ENCODE measurements around the gene RPL18A.

RPL18A gene

DNA sequence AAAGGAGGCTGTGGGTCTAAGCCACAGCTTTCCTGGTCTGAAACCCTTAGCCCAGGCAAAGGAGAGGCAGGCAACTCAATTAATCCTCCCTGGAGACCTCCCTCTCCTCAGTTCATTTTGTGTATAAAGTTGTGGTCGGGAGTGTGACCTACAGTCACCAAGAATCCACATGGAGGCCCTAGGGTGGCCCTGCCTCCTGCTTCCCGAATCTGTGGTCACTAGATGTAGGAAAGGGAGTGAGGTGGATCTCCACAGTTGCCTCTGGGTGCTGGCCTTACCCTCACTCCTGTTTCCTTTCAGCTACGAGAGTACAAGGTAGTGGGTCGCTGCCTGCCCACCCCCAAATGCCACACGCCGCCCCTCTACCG, 1.3 kb downstream of the RPL18A start:
- H2AFZ ChIP-seq (ENCODE audit: low read depth), result no peak overlapping the region
- TF ChIP-seq, protein P1, sequence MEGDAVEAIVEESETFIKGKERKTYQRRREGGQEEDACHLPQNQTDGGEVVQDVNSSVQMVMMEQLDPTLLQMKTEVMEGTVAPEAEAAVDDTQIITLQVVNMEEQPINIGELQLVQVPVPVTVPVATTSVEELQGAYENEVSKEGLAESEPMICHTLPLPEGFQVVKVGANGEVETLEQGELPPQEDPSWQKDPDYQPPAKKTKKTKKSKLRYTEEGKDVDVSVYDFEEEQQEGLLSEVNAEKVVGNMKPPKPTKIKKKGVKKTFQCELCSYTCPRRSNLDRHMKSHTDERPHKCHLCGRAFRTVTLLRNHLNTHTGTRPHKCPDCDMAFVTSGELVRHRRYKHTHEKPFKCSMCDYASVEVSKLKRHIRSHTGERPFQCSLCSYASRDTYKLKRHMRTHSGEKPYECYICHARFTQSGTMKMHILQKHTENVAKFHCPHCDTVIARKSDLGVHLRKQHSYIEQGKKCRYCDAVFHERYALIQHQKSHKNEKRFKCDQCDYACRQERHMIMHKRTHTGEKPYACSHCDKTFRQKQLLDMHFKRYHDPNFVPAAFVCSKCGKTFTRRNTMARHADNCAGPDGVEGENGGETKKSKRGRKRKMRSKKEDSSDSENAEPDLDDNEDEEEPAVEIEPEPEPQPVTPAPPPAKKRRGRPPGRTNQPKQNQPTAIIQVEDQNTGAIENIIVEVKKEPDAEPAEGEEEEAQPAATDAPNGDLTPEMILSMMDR (conservative IDR thresholded peaks at IDR 0.05; ENCODE audit: low read depth, low read length), result no peak
- peak overlapping the region; percentile 67 for H3K4me3 ChIP-seq (IDR thresholded peaks at IDR 0.05; ENCODE audit: insufficient read depth, low read depth, low read length)
- no peaks in the 10 kb centered on the region for H4K20me1 ChIP-seq (ENCODE audit: insufficient read depth)
- H3K27ac ChIP-seq, result peak overlapping the region; percentile 50; the same call in 1 of the 2 replicates
- H3K79me2 ChIP-seq (ENCODE audit: insufficient read depth, low read depth), result peaks cover 25% of the 10 kb centered on the region
- peak overlapping the region; percentile 94 for H3K9ac ChIP-seq
- H3K36me3 ChIP-seq (ENCODE audit: insufficient read depth), result peaks cover 11% of the 10 kb centered on the region; the same call in 1 of the 2 replicates
- no peaks in the 10 kb centered on the region; the same call in 1 of the 2 replicates for H3K27me3 ChIP-seq (ENCODE audit: insufficient read depth, low read depth)
- H3K4me1 ChIP-seq (ENCODE audit: low read depth, poor library complexity, severe bottlenecking), result peaks cover 21% of the 10 kb centered on the region
- H3K4me2 ChIP-seq, result peak overlapping the region; percentile 95

DNA sequence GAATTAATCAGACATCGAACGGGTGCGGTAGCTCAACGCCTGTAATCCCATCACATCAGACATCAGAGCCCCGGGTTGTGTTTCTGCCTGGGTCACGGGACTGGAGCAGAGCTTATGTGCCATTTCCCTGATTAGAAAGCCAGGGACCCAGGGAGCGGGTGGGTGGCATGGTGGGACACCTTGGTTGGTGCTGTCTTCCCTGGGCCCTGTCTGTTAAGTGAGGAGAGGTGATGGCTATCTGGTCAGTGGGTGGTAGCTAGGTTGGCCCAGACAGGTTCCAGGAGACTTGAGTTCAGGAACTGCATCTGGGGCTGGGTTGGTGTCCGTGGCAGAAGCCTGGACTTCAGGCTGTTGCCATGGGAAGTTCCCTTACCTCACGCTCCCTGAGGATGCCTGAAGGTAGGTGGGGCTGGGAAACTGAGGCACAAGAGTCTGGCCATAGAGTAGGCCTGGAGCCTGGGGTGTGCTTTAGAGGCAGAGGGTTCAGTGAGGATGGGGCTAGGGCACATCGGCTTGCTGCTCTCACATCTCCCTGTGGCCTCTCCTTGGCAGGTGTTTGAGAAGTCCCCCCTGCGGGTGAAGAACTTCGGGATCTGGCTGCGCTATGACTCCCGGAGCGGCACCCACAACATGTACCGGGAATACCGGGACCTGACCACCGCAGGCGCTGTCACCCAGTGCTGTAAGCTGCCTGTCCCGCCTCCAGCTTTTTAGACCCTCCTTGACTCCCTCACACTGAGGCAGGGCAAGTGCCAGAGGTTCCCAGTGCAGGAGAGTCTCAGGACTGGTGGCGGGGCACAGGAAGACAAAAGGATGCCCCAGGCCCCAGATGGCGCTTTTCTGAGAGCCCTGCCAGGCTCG, 2.1 kb downstream of the RPL18A start:
- H3K4me2 ChIP-seq, result peak overlapping the region; percentile 95
- H3K9ac ChIP-seq, result peak overlapping the region; percentile 94; the same call in 1 of the 2 replicates
- H3K4me1 ChIP-seq (ENCODE audit: low read depth, poor library complexity, severe bottlenecking), result peaks cover 21% of the 10 kb centered on the region
- peaks cover 25% of the 10 kb centered on the region for H3K79me2 ChIP-seq (ENCODE audit: insufficient read depth, low read depth)
- H3K4me3 ChIP-seq (IDR thresholded peaks at IDR 0.05; ENCODE audit: insufficient read depth, low read depth, low read length), result no peak overlapping the region
- no peak overlapping the region for H3K27ac ChIP-seq
- H3K27me3 ChIP-seq (ENCODE audit: insufficient read depth, low read depth), result no peaks in the 10 kb centered on the region
- H4K20me1 ChIP-seq (ENCODE audit: insufficient read depth), result no peaks in the 10 kb centered on the region
- peaks cover 11% of the 10 kb centered on the region; the same call in 1 of the 2 replicates for H3K36me3 ChIP-seq (ENCODE audit: insufficient read depth)
- H2AFZ ChIP-seq (ENCODE audit: low read depth), result no peak overlapping the region
- TF ChIP-seq, protein P1 (conservative IDR thresholded peaks at IDR 0.05; ENCODE audit: low read depth, low read length), result no peak

DNA sequence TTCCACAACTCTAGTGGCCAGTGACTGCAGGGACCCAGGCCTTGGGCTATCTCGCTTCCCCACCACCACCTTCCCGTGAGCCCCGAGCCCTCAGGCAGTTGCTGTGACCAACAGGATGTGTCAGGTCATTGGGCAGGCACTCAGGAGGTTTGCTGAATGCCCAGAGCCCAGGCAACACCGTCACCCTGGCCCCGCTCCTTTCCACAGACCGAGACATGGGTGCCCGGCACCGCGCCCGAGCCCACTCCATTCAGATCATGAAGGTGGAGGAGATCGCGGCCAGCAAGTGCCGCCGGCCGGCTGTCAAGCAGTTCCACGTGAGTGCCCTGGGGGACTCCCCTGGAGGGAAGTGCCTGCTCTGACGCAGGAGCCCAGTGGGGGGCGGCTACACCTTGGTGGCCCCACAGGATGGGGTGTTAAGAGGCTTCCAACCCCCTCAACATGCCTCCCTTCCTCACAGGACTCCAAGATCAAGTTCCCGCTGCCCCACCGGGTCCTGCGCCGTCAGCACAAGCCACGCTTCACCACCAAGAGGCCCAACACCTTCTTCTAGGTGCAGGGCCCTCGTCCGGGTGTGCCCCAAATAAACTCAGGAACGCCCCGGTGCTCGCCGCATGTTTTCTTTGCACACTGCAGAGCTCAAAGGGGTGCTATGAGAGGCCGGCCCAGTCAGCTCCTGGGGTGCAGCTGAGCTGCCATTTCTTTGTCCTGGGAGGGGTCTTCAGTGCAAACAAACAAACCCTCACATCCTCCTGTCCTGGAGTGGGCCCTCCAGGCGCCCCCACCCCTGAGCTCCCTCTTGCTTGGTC, 3.2 kb downstream of the RPL18A start:
- Histone ChIP-seq H3K4me2 (no peak overlapping the region), H4K20me1 (ENCODE audit: insufficient read depth) (no peaks in the 10 kb centered on the region), H2AFZ (ENCODE audit: low read depth) (no peak overlapping the region), H3K9ac (no peak overlapping the region), H3K36me3 (ENCODE audit: insufficient read depth) (peaks cover 11% of the 10 kb centered on the region; the same call in 1 of the 2 replicates), H3K4me3 (IDR thresholded peaks at IDR 0.05; ENCODE audit: insufficient read depth, low read depth, low read length) (no peak overlapping the region), H3K4me1 (ENCODE audit: low read depth, poor library complexity, severe bottlenecking) (peaks cover 21% of the 10 kb centered on the region), H3K79me2 (ENCODE audit: insufficient read depth, low read depth) (peaks cover 25% of the 10 kb centered on the region), H3K27me3 (ENCODE audit: insufficient read depth, low read depth) (no peaks in the 10 kb centered on the region; the same call in 1 of the 2 replicates), H3K27ac (no peak overlapping the region)
- TF ChIP-seq, protein P1 (conservative IDR thresholded peaks at IDR 0.05; ENCODE audit: low read depth, low read length), result no peak

DNA sequence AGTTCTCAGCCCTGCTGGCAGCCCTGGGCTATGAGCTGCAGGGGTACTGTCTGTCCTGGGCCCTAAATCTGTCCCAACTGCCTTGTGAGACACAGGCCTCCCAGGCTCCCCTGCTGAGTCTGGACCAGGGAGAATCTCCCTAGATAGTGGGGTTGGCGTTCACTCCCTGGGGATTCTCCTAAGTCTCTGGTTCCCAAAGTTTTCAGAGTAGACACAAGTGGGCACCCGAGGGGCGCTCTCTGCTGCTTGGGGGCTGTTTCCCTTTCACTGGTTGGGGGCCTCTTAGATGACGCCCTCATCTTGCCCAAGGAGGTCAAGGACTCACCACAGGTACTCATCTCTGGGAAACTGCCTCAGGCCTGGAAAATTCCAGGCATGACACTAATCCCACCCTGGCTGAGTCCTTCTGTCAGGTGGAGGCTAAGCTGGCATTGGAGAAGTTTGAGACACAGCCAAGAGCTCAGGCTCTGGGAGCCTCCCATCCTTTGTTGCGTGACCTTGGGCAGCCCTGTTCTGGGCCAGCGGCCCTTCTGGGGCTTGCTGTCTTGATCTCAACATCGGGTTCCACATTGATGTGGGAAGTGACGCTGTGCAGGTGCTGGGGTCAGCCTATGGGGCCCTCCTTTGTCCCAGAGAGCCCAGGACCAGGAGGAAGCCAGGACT, 3.9 kb downstream of the RPL18A start:
- peaks cover 6% of the 10 kb centered on the region; the same call in 1 of the 2 replicates for H3K27me3 ChIP-seq (ENCODE audit: insufficient read depth, low read depth)
- no peak overlapping the region for H2AFZ ChIP-seq (ENCODE audit: low read depth)
- peaks cover 21% of the 10 kb centered on the region for H3K4me1 ChIP-seq (ENCODE audit: low read depth, poor library complexity, severe bottlenecking)
- H3K4me3 ChIP-seq (IDR thresholded peaks at IDR 0.05; ENCODE audit: insufficient read depth, low read depth, low read length), result no peak overlapping the region
- H4K20me1 ChIP-seq (ENCODE audit: insufficient read depth), result no peaks in the 10 kb centered on the region
- H3K4me2 ChIP-seq, result no peak overlapping the region
- H3K79me2 ChIP-seq (ENCODE audit: insufficient read depth, low read depth), result peaks cover 25% of the 10 kb centered on the region
- no peak overlapping the region; the same call in 1 of the 2 replicates for H3K27ac ChIP-seq
- H3K36me3 ChIP-seq (ENCODE audit: insufficient read depth), result peaks cover 11% of the 10 kb centered on the region; the same call in 1 of the 2 replicates
- no peak overlapping the region for H3K9ac ChIP-seq
- TF ChIP-seq, protein P1 (conservative IDR thresholded peaks at IDR 0.05; ENCODE audit: low read depth, low read length), result no peak
